Loucy (cell line): ENCODE data around the gene FGFR3.

Source experiments
- CTCF ChIP-seq: fragments of 200-600 bp; sonication (generic); conservative IDR thresholded peaks from 2 replicates; pipeline ENCODE4 v1.5.1; 2014; ENCODE audit warnings: mild to moderate bottlenecking, antibody characterized with exemption, low read length
- EZH2phosphoT487 ChIP-seq: fragments of 200-600 bp; IDR thresholded peaks from 2 replicates; pipeline ENCODE4 v1.6.1; 2018; ENCODE audit warnings: antibody characterized with exemption, mild to moderate bottlenecking, moderate library complexity, borderline replicate concordance

GRCh38 chr4:1815096-1815996, 22.3 kb downstream of the FGFR3 start:
- TF ChIP-seq CTCF (no peak), EZH2phosphoT487 (no peak)
